Peyer's patch (tissue), 4 donors: ENCODE measurements around the gene ZMAT5.

ENCODE experiments used
- CTCF ChIP-seq, 6 experiments: fragments of 450-650 bp in 4 of 6; fragments of 200-600 bp in 2 of 6; sonication (generic) in 1 of 6; IDR thresholded peaks; one replicate each; pipeline ENCODE4 v1.5.1; 2017 to 2019; ENCODE audit warnings: antibody characterized with exemption in 6 of 6, mild to moderate bottlenecking in 3 of 6, moderate library complexity in 1 of 6
- POLR2A ChIP-seq, 2 donors: fragments of 450-650 bp; IDR thresholded peaks; one replicate each; pipeline ENCODE4 v1.5.1; 2017; ENCODE audit warnings: antibody characterized with exemption in 2 of 2, mild to moderate bottlenecking in 2 of 2, moderate library complexity in 2 of 2

GRCh38 chr22:29716814-29717545, 49.8 kb downstream of the ZMAT5 start:
- TF ChIP-seq CTCF (IDR thresholded peaks at IDR 0.05): no peak
- TF ChIP-seq POLR2A (IDR thresholded peaks at IDR 0.05): no peak
